ENCODE data around the gene MLLT3.

The MLLT3 gene

GRCh38 chr9:20404192-20404813, 218.0 kb downstream of the MLLT3 start:
- no peaks in the 10 kb centered on the region for H3K9me3 ChIP-seq (ENCODE audit: insufficient read depth, low read depth, low read length)
- H3K4me3 ChIP-seq (ENCODE audit: low read length), result no peak overlapping the region
- no peaks in the 10 kb centered on the region for H3K27me3 ChIP-seq (ENCODE audit: insufficient read depth, low read length)
- H3K27ac ChIP-seq (ENCODE audit: low read length), result no peak overlapping the region
- no peaks in the 10 kb centered on the region for H3K36me3 ChIP-seq (ENCODE audit: insufficient read depth, low read depth, low read length)
- no peak overlapping the region for H3K9ac ChIP-seq (ENCODE audit: low read depth, low read length)
- H3K4me1 ChIP-seq (ENCODE audit: insufficient read depth, low read length), result peaks cover 11% of the 10 kb centered on the region; the same call in 1 of the 2 replicates

GRCh38 chr9:20403346-20403745, 219.0 kb downstream of the MLLT3 start:
- Histone ChIP-seq H3K4me1 (ENCODE audit: insufficient read depth, low read length) (peaks cover 4% of the 10 kb centered on the region; the same call in 1 of the 2 replicates), H3K9ac (ENCODE audit: low read depth, low read length) (no peak overlapping the region), H3K27ac (ENCODE audit: low read length) (no peak overlapping the region), H3K4me3 (ENCODE audit: low read length) (no peak overlapping the region), H3K27me3 (ENCODE audit: insufficient read depth, low read length) (no peaks in the 10 kb centered on the region), H3K9me3 (ENCODE audit: insufficient read depth, low read depth, low read length) (no peaks in the 10 kb centered on the region), H3K36me3 (ENCODE audit: insufficient read depth, low read depth, low read length) (no peaks in the 10 kb centered on the region)

GRCh38 chr9:20402273-20402875, 219.9 kb downstream of the MLLT3 start:
- H3K9ac ChIP-seq (ENCODE audit: low read depth, low read length), result no peak overlapping the region
- H3K27me3 ChIP-seq (ENCODE audit: insufficient read depth, low read length), result no peaks in the 10 kb centered on the region
- H3K9me3 ChIP-seq (ENCODE audit: insufficient read depth, low read depth, low read length), result no peaks in the 10 kb centered on the region
- H3K4me3 ChIP-seq (ENCODE audit: low read length), result no peak overlapping the region
- H3K27ac ChIP-seq (ENCODE audit: low read length), result no peak overlapping the region
- H3K36me3 ChIP-seq (ENCODE audit: insufficient read depth, low read depth, low read length), result no peaks in the 10 kb centered on the region
- H3K4me1 ChIP-seq (ENCODE audit: insufficient read depth, low read length), result no peaks in the 10 kb centered on the region; the same call in 1 of the 2 replicates

- Histone ChIP-seq H3K4me1 (ENCODE audit: insufficient read depth, low read length) (peaks cover 4% of the 10 kb centered on the region; the same call in 1 of the 2 replicates), H3K9me3 (ENCODE audit: insufficient read depth, low read depth, low read length) (no peaks in the 10 kb centered on the region), H3K4me3 (ENCODE audit: low read length) (no peak overlapping the region), H3K36me3 (ENCODE audit: insufficient read depth, low read depth, low read length) (no peaks in the 10 kb centered on the region), H3K9ac (ENCODE audit: low read depth, low read length) (no peak overlapping the region), H3K27me3 (ENCODE audit: insufficient read depth, low read length) (no peaks in the 10 kb centered on the region), H3K27ac (ENCODE audit: low read length) (no peak overlapping the region)
Observed at GRCh38 chr9:20398536-20399338, 223.6 kb downstream of the MLLT3 start.

GRCh38 chr9:20397348-20397747, 225.0 kb downstream of the MLLT3 start:
- Histone ChIP-seq H3K4me1 (ENCODE audit: insufficient read depth, low read length) (peaks cover 4% of the 10 kb centered on the region; the same call in 1 of the 2 replicates), H3K27ac (ENCODE audit: low read length) (no peak overlapping the region)

GRCh38 chr9:20396509-20396908, 225.8 kb downstream of the MLLT3 start:
- Histone ChIP-seq H3K4me3 (ENCODE audit: low read length) (no peak overlapping the region), H3K27ac (ENCODE audit: low read length) (no peak overlapping the region), H3K9me3 (ENCODE audit: insufficient read depth, low read depth, low read length) (no peaks in the 10 kb centered on the region), H3K9ac (ENCODE audit: low read depth, low read length) (no peak overlapping the region), H3K36me3 (ENCODE audit: insufficient read depth, low read depth, low read length) (no peaks in the 10 kb centered on the region), H3K4me1 (ENCODE audit: insufficient read depth, low read length) (peaks cover 4% of the 10 kb centered on the region; the same call in 1 of the 2 replicates), H3K27me3 (ENCODE audit: insufficient read depth, low read length) (no peaks in the 10 kb centered on the region)

More at GRCh38 chr9:20397348-20397747, 225.0 kb downstream of the MLLT3 start:
- Histone ChIP-seq H3K36me3 (ENCODE audit: insufficient read depth, low read depth, low read length) (no peaks in the 10 kb centered on the region), H3K9ac (ENCODE audit: low read depth, low read length) (no peak overlapping the region), H3K4me3 (ENCODE audit: low read length) (no peak overlapping the region), H3K27me3 (ENCODE audit: insufficient read depth, low read length) (no peaks in the 10 kb centered on the region), H3K9me3 (ENCODE audit: insufficient read depth, low read depth, low read length) (no peaks in the 10 kb centered on the region)

- H3K27ac ChIP-seq (ENCODE audit: low read length), result no peak overlapping the region
- H3K27me3 ChIP-seq (ENCODE audit: insufficient read depth, low read length), result no peaks in the 10 kb centered on the region
- H3K4me1 ChIP-seq (ENCODE audit: insufficient read depth, low read length), result peaks cover 4% of the 10 kb centered on the region; the same call in 1 of the 2 replicates
- H3K9ac ChIP-seq (ENCODE audit: low read depth, low read length), result no peak overlapping the region
- H3K4me3 ChIP-seq (ENCODE audit: low read length), result no peak overlapping the region
- no peaks in the 10 kb centered on the region for H3K36me3 ChIP-seq (ENCODE audit: insufficient read depth, low read depth, low read length)
- H3K9me3 ChIP-seq (ENCODE audit: insufficient read depth, low read depth, low read length), result no peaks in the 10 kb centered on the region
Observed at GRCh38 chr9:20395651-20396050, 226.6 kb downstream of the MLLT3 start.

- Histone ChIP-seq H3K27ac (ENCODE audit: low read length) (no peak overlapping the region), H3K4me3 (ENCODE audit: low read length) (no peak overlapping the region), H3K4me1 (ENCODE audit: insufficient read depth, low read length) (peaks cover 4% of the 10 kb centered on the region; the same call in 1 of the 2 replicates), H3K27me3 (ENCODE audit: insufficient read depth, low read length) (no peaks in the 10 kb centered on the region), H3K36me3 (ENCODE audit: insufficient read depth, low read depth, low read length) (no peaks in the 10 kb centered on the region), H3K9ac (ENCODE audit: low read depth, low read length) (no peak overlapping the region), H3K9me3 (ENCODE audit: insufficient read depth, low read depth, low read length) (no peaks in the 10 kb centered on the region)
Observed at GRCh38 chr9:20394969-20395368, 227.3 kb downstream of the MLLT3 start.

GRCh38 chr9:20391208-20391607, 231.1 kb downstream of the MLLT3 start:
- Histone ChIP-seq H3K27me3 (ENCODE audit: insufficient read depth, low read length) (no peaks in the 10 kb centered on the region), H3K27ac (ENCODE audit: low read length) (no peak overlapping the region), H3K4me3 (ENCODE audit: low read length) (no peak overlapping the region), H3K9ac (ENCODE audit: low read depth, low read length) (no peak overlapping the region), H3K9me3 (ENCODE audit: insufficient read depth, low read depth, low read length) (no peaks in the 10 kb centered on the region), H3K4me1 (ENCODE audit: insufficient read depth, low read length) (no peaks in the 10 kb centered on the region; the same call in 1 of the 2 replicates), H3K36me3 (ENCODE audit: insufficient read depth, low read depth, low read length) (no peaks in the 10 kb centered on the region)

- no peaks in the 10 kb centered on the region for H3K36me3 ChIP-seq (ENCODE audit: insufficient read depth, low read depth, low read length)
- no peaks in the 10 kb centered on the region for H3K27me3 ChIP-seq (ENCODE audit: insufficient read depth, low read length)
- no peaks in the 10 kb centered on the region; the same call in 1 of the 2 replicates for H3K4me1 ChIP-seq (ENCODE audit: insufficient read depth, low read length)
- H3K4me3 ChIP-seq (ENCODE audit: low read length), result no peak overlapping the region
- no peaks in the 10 kb centered on the region for H3K9me3 ChIP-seq (ENCODE audit: insufficient read depth, low read depth, low read length)
- H3K9ac ChIP-seq (ENCODE audit: low read depth, low read length), result no peak overlapping the region
- H3K27ac ChIP-seq (ENCODE audit: low read length), result no peak overlapping the region
Observed at GRCh38 chr9:20390400-20390799, 231.9 kb downstream of the MLLT3 start.

- H3K27me3 ChIP-seq (ENCODE audit: insufficient read depth, low read length), result no peaks in the 10 kb centered on the region
- H3K27ac ChIP-seq (ENCODE audit: low read length), result no peak overlapping the region
- H3K4me3 ChIP-seq (ENCODE audit: low read length), result no peak overlapping the region
- no peak overlapping the region for H3K9ac ChIP-seq (ENCODE audit: low read depth, low read length)
- H3K36me3 ChIP-seq (ENCODE audit: insufficient read depth, low read depth, low read length), result no peaks in the 10 kb centered on the region
- no peaks in the 10 kb centered on the region for H3K9me3 ChIP-seq (ENCODE audit: insufficient read depth, low read depth, low read length)
- peaks cover 8% of the 10 kb centered on the region; the same call in 1 of the 2 replicates for H3K4me1 ChIP-seq (ENCODE audit: insufficient read depth, low read length)
Observed at GRCh38 chr9:20387062-20387461, 235.2 kb downstream of the MLLT3 start.
